Fibroblast of skin of scalp (primary cell): Measurements from ENCODE around the gene BLOC1S5.
A peak's percentile ranks its signal among the peaks of the same experiment; 100 is the strongest.
"Not testable (repeated sequence)": the region's sequence is repeated elsewhere in the genome, so short reads cannot be mapped to it uniquely, and the experiment has no call there.

Source experiments
- DNase-seq: peaks from one replicate; pipeline ENCODE4 v3.0.0-alpha.2; 2013

BLOC1S5 gene

DNA sequence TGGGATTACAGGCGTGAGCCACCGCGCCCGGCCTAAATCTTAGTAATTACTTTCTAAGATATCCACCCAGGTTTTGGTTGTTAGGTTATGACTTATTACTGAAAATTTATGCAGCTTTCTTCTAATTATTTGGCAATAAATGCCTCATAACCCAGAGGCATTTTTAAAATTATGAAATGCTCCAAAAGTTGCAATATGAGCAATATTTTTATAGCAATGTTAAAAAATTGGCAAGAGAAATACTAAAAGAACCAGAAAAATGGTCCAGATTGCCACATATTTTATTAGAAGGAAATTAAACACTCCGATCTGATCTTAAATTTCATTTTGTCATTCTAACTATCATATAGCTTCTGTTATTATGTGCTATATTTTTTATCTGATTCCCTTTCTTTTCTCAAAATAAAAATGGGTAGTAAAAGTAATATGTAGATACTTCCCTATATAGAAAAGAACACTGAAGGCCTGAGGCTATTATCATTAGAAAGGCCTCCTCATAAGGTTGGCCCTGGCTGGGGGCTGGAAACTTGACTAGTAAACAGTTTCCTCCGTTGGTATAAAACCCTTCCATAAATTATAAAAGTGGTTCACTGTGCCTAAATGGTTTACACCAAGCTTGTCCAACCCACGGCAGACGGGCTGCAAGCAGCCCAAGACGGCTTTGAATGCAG is 22.1 kb downstream of the BLOC1S5 start:
- no peak for DNase-seq

GRCh38 chr6:8034107-8034506 is 30.1 kb downstream of the BLOC1S5 start:
- not testable (repeated sequence) for DNase-seq

- no peak for DNase-seq
Observed at GRCh38 chr6:8030920-8031319, 33.3 kb downstream of the BLOC1S5 start.

GRCh38 chr6:8029243-8029870 is 34.8 kb downstream of the BLOC1S5 start:
- DNase-seq: peak; percentile 34

GRCh38 chr6:8027965-8028651 is 36.1 kb downstream of the BLOC1S5 start:
- peak; percentile 51 for DNase-seq

DNA sequence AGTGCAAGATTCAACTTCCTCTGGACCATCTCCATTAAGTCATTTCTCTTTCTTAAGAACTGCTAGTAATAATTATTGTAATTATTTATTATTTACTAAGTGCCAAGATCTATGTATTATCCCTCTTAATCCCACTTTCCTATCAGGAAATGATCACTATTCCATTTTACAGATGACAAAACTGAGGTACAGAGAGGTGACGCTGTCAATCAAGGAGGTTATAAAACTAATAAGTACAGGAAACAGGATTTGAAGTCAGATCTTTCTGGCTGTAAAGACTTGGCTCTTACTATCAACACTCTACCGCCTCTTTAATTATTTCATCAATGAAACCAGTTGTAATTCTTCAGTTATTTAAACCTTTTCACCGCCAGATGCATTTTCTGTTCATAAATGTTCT is 37.4 kb downstream of the BLOC1S5 start:
- no peak for DNase-seq

- DNase-seq: no peak
Observed at GRCh38 chr6:8025191-8025590, 39.0 kb downstream of the BLOC1S5 start.

DNA sequence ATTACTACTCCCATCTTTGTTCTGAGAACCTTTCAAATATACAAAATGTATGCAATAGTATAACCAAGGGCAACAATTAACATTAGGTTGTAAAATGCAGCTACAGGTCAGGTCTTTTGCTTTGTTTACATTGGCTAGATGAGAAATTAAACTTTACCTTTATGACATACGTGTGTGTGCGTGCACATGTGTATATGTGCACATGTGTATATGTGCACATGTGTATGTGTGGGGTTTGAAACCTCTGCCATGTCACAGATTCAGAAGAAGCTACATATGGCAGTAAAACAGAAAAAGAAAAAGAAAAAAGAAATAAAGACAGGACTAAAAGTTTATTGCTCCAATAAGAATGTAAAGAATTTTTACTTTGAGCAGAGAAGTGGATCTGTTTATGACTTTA is 40.6 kb downstream of the BLOC1S5 start:
- no peak for DNase-seq

- DNase-seq: no peak
Observed at GRCh38 chr6:8020083-8020482, 44.1 kb downstream of the BLOC1S5 start.

DNA sequence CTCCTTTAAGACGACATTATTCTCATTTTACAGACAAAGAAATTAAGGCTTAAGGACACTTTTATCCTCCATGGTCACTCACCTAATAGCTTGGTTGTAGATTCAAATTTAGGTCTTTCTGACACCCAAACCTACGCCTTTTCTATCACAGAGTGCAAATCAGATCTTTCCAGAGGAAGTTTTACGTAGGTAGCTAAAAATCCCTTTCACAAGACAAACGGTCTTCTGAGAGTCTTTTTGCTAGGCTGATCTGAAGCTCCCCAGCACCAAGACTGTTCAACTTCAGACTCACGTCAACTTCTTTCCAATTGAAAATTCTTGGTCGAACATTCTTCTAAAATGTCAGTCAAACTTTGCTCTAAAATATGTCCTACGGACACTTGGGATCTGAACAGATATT is 46.5 kb downstream of the BLOC1S5 start:
- DNase-seq: no peak

- DNase-seq: no peak
Observed at GRCh38 chr6:8017276-8017701, 46.9 kb downstream of the BLOC1S5 start.

- DNase-seq: no peak
Observed at GRCh38 chr6:8014947-8015346, 49.2 kb downstream of the BLOC1S5 start.

- DNase-seq: no peak
Observed at GRCh38 chr6:8013763-8014162, 50.4 kb downstream of the BLOC1S5 start.

GRCh38 chr6:8006208-8006607 is 58.0 kb downstream of the BLOC1S5 start:
- peak; percentile 50 for DNase-seq

DNA sequence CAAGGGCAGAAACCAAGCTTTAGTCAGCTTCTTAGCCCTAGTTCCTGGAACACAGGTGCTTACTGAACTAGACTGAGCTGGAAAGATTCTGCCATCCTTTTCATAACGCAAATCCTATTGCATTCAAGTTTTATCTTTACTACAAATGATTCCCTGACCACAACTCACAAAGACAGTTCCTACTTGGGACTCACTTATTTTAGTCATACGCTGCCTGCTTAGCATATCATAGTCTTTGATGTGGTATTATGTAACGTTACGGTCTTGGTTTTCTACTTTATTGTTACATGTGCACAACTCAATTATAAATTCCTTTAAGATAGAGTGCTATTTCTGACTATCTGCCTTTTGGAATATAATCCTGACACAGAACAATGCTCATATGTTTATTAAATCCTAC is 59.1 kb downstream of the BLOC1S5 start:
- DNase-seq: no peak

DNA sequence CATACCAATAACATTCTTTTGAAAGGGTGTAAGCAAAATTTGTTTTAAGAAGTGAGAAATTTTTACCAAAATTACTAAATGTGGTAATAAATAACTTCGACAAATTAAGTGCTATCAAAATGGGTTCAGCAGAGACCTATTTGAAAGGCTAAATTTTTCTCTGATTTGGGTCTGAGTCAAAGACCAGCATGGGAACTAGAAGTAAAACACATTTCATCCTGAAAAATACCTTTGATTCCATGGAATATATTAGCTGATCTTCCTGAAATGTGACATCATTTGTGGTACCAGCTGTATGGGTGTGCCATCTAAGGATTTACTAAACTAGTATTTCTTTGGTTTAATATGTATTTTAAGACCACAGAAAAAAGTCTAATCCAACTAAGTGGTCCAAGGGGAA is 63.6 kb downstream of the BLOC1S5 start:
- no peak for DNase-seq

GRCh38 chr6:8000188-8000596 is 64.0 kb downstream of the BLOC1S5 start:
- DNase-seq: peak; percentile 22

DNA sequence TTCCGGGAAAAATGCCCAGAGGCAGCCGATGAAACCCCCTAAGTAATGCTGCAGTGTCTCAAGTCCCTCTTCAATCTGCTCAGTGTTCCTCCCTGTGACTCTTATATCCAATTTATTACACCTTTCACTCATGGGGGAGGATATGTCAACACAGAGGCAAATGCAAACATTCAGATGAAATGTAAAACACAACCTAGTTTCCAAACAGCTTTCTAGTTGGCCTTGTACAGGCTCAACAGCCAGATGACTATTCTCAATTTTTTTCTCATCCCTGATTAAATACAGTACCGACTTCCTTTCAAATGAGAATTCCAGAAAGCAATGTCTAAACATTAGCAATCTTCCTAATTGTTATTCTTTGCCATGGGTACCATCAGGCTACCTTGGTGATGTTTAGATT is 65.0 kb downstream of the BLOC1S5 start:
- no peak for DNase-seq

DNA sequence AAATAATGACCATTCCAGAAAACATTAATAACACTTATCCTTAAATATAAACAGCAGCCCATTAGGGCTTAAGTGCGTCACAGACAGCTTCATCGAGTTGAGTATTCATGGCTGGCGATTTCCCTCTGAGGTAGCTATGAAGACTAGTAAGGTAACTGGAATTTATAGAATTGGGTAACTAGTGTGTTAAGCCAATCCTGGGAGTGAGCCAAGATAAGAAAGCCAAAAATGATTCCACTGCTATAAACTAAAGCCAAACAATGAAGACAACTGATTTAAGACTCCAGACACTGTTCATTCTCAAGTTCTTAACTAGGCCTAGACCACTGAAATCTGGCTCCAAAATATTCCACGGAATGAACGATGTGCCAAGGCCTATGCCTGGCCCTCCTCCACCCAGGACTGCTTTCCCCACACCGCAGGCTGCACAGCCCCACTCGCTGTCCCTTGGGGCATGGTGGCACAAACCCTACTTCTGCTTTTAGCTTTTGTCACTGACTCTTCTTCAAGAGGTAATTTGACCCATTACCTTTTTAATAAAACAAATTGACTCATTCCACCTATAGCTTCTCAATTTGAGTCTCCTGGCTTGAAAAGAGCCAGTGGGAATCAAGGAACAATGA is 66.0 kb downstream of the BLOC1S5 start:
- DNase-seq: peak; percentile 42

- no peak for DNase-seq
Observed at GRCh38 chr6:7997286-7997685, 66.9 kb downstream of the BLOC1S5 start.

- peak; percentile 65 for DNase-seq
Observed at GRCh38 chr6:7996538-7997111, 67.6 kb downstream of the BLOC1S5 start.

DNA sequence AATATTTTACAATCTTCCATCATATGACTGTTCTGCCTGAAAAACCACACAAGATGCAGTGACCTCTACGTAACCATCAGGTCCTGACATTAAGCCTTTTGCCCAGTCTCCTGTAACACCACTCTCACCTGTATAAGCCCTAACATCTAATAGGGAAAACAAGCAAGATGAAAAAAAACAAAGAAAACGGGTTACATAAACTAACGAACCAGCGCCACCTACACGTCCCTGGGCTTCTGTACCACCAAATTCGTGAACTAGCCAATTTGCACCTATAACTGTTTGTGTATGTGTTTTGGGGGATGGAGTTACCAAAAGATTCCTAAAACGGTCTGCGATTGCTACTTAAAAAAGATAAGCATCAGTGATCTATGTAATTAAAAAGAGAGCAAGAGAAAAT is 70.2 kb downstream of the BLOC1S5 start:
- no peak for DNase-seq

GRCh38 chr6:7993399-7993798 is 70.8 kb downstream of the BLOC1S5 start:
- DNase-seq: no peak
